ENCODE measurements around the gene CX3CL1.

Gene CX3CL1

DNA sequence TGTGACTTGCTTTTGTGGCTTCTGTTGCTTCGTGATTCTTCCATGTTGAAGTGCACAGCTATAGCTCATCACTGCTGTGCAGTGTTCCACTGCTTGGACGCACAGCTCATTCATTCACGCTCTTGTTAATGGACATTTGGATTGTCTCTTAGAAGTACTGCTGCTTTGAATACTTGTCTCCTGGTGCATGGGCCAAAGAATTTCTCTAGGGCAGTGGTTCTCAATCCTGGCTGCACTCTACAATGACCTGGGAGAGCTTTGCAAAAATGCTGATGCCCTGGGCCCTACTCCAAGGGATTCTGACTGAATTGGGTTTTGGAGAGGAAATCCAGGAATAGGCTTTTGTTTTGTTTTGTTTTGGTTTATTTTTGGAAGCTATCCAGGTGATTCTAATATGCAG, 52.3 kb downstream of the CX3CL1 start:
- Histone ChIP-seq H3K27me3 (ENCODE audit: insufficient read depth, poor library complexity, severe bottlenecking) (no peaks in the 10 kb centered on the region), H3K27ac (replicated peaks) (no peak overlapping the region), H3K4me3 (replicated peaks; ENCODE audit: insufficient read depth, low read length) (no peak overlapping the region)
- no peak for DNase-seq (ENCODE audit: low read depth in 1 of 2, low spot score in 1 of 2)
- TF ChIP-seq POLR2AphosphoS5 (IDR thresholded peaks at IDR 0.05; ENCODE audit: low read depth) = no peak

GRCh38 chr16:57426356-57426755, 54.1 kb downstream of the CX3CL1 start:
- Histone ChIP-seq H3K27ac (replicated peaks) (no peak overlapping the region), H3K4me3 (replicated peaks; ENCODE audit: insufficient read depth, low read length) (no peak overlapping the region), H3K27me3 (ENCODE audit: insufficient read depth, poor library complexity, severe bottlenecking) (no peaks in the 10 kb centered on the region)
- DNase-seq (ENCODE audit: low read depth in 1 of 2, low spot score in 1 of 2) = no peak
- TF ChIP-seq REST (IDR thresholded peaks at IDR 0.05; ENCODE audit: insufficient replicate concordance, low read depth) = no peak

GRCh38 chr16:57427307-57427706, 55.0 kb downstream of the CX3CL1 start:
- Histone ChIP-seq H3K27ac (replicated peaks) (no peak overlapping the region), H3K27me3 (ENCODE audit: insufficient read depth, poor library complexity, severe bottlenecking) (no peaks in the 10 kb centered on the region), H3K4me3 (replicated peaks; ENCODE audit: insufficient read depth, low read length) (no peak overlapping the region)
- no peak for DNase-seq (ENCODE audit: low read depth in 1 of 2, low spot score in 1 of 2)
- TF ChIP-seq GABPA (IDR thresholded peaks at IDR 0.05; ENCODE audit: low read depth) (no peak), REST (IDR thresholded peaks at IDR 0.05; ENCODE audit: insufficient replicate concordance, low read depth) (no peak), SPI1 (IDR thresholded peaks at IDR 0.05; ENCODE audit: borderline replicate concordance, low read depth) (no peak), POLR2AphosphoS5 (IDR thresholded peaks at IDR 0.05; ENCODE audit: low read depth) (no peak)
- TF ChIP-seq, protein P1, sequence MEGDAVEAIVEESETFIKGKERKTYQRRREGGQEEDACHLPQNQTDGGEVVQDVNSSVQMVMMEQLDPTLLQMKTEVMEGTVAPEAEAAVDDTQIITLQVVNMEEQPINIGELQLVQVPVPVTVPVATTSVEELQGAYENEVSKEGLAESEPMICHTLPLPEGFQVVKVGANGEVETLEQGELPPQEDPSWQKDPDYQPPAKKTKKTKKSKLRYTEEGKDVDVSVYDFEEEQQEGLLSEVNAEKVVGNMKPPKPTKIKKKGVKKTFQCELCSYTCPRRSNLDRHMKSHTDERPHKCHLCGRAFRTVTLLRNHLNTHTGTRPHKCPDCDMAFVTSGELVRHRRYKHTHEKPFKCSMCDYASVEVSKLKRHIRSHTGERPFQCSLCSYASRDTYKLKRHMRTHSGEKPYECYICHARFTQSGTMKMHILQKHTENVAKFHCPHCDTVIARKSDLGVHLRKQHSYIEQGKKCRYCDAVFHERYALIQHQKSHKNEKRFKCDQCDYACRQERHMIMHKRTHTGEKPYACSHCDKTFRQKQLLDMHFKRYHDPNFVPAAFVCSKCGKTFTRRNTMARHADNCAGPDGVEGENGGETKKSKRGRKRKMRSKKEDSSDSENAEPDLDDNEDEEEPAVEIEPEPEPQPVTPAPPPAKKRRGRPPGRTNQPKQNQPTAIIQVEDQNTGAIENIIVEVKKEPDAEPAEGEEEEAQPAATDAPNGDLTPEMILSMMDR (IDR thresholded peaks at IDR 0.05; ENCODE audit: insufficient read depth, low read length) = no peak

GRCh38 chr16:57427824-57428223, 55.5 kb downstream of the CX3CL1 start:
- Histone ChIP-seq H3K4me3 (replicated peaks; ENCODE audit: insufficient read depth, low read length) (no peak overlapping the region), H3K27ac (replicated peaks) (no peak overlapping the region), H3K27me3 (ENCODE audit: insufficient read depth, poor library complexity, severe bottlenecking) (no peaks in the 10 kb centered on the region)
- DNase-seq (ENCODE audit: low read depth in 1 of 2, low spot score in 1 of 2) = no peak
- no peak for TF ChIP-seq GABPA (IDR thresholded peaks at IDR 0.05; ENCODE audit: low read depth)
- TF ChIP-seq POLR2AphosphoS5 (IDR thresholded peaks at IDR 0.05; ENCODE audit: low read depth) = no peak
- TF ChIP-seq SPI1 (IDR thresholded peaks at IDR 0.05; ENCODE audit: borderline replicate concordance, low read depth) = no peak

- Histone ChIP-seq H3K27me3 (ENCODE audit: insufficient read depth, poor library complexity, severe bottlenecking) (no peaks in the 10 kb centered on the region), H3K27ac (replicated peaks) (no peak overlapping the region), H3K4me3 (replicated peaks; ENCODE audit: insufficient read depth, low read length) (no peak overlapping the region)
- peak; percentile 89 for TF ChIP-seq SPI1 (IDR thresholded peaks at IDR 0.05; ENCODE audit: borderline replicate concordance, low read depth)
- TF ChIP-seq, protein P1 (IDR thresholded peaks at IDR 0.05; ENCODE audit: insufficient read depth, low read length) = no peak
- DNase-seq (ENCODE audit: low read depth in 1 of 2, low spot score in 1 of 2) = peak in 1 of 2 experiments; percentile 41
Observed at GRCh38 chr16:57430955-57431354, 58.7 kb downstream of the CX3CL1 start.
